ENCODE data around the gene GSTM5.
"Not testable (repeated sequence)": the region's sequence is repeated elsewhere in the genome, so short reads cannot be mapped to it uniquely, and the experiment has no call there.

Gene GSTM5

DNA sequence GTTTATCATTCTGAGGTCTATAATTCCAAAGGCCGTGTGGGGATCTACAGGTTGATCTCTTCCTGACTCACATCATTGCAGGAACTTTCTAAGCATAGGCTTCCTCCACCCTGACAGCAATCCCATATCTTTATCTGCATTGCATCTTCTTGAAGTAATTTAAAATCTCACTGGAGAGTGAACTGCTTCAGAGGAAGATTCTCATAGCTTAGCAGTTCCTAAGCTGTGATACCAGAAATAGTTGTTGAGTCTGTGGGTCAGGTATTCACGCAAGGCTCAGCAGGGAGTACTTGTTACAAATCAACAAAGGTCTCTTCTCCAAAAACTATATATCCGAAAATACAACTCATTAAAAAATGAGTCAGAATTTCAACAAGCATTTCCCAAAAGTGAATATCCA, 16.9 kb upstream of the GSTM5 start:
- not testable (repeated sequence) for DNase-seq (ENCODE audit: insufficient read length, low spot score); FAIRE-seq

DNA sequence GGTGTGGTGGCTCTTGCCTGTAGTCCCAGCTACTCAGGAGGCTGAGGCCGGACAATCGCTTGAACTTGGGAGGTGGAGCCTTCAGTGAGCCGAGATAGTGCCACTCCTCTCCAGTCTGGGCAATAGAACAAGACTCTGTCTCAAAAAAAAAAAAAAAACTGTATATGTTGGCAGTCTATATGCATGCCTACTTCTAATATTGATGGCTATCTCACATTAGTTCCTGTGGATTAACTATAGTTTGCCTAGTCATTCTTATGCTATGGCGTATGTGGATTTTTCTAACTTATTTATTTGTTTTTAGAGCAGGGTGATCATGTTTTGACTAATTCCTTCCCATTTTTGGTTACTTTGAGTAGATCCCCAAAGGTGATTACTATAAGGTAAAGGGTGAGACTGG, 15.0 kb upstream of the GSTM5 start:
- DNase-seq (ENCODE audit: insufficient read length, low spot score) (no peak), FAIRE-seq (no peak)

DNA sequence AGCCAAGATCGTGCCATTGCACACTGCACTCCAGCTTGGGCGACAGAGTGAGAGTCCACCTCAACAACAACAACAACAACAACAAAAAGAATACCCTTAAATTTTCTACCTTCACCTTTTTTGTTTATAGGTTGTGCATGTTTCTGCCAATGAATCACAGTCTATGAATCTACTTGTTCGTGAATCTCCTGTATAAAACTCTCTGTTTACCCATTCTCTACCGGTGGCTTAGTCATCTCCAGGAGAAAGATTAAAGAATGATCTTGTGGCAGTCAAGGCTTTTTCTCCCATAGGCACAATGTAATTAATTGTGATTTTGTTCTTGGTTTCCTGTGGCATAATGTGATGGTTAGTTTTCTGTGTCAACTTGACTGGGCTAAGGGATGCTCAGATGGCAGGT, 14.2 kb upstream of the GSTM5 start:
- FAIRE-seq; DNase-seq (ENCODE audit: insufficient read length, low spot score): not testable (repeated sequence)

DNA sequence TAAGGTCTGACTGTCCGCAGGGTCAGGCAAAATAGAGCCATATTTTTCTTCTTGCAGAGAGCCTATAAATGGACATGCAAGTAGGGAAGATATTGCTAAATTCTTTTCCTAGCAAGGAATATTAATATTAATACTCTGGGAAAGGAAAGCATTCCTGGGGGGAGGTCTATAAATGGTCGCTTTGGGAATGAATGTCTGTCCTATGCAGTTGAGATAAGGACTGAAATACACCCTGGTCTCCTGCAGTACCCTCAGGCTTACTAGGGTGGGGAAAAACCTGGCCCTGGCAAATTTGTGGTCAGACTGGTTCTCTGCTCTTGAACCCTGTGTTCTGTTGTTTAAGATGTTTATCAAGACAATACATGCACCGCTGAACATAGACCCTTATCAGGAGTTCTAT, 9.1 kb upstream of the GSTM5 start:
- FAIRE-seq; DNase-seq (ENCODE audit: insufficient read length, low spot score): not testable (repeated sequence)

DNA sequence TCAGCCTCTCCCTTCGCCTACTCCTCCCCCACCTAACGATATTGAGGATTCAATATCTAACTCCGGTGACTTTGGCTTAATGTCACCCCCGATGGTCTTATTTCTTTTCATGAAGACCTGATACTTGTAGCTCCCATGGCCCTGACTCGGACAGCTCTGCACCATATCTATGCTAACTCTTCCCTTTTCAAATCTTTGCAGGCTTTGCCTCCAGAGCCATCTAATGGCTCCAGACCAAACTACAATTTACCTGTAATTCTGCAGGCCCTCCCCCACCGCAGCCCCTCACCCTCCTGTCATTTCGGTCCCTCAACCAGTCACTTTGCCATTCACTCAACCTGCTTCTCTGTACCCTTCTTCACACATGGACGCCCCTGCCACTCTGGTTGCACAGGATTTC, 7.9 kb upstream of the GSTM5 start:
- FAIRE-seq (no peak), DNase-seq (ENCODE audit: insufficient read length, low spot score) (no peak)

DNA sequence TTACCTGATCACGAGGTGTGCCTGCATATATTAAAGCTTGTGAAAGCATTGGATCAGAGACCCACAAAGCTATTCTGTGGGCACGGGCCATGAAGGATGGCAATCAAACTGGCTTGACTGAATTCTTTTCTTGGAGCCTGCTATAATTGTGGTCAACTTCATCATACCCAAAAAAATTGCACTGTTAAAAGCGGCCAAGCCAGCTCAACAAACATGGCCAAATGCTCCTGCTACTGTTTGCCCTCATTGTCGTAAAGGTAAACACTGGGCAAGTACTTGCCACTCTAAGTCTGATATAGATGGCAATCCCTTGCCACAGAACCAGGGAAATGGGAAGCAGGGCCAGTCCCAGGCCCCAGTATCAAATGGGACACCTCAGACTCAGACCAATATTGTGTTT, 6.6 kb upstream of the GSTM5 start:
- DNase-seq (ENCODE audit: insufficient read length, low spot score) (no peak), FAIRE-seq (no peak)

DNA sequence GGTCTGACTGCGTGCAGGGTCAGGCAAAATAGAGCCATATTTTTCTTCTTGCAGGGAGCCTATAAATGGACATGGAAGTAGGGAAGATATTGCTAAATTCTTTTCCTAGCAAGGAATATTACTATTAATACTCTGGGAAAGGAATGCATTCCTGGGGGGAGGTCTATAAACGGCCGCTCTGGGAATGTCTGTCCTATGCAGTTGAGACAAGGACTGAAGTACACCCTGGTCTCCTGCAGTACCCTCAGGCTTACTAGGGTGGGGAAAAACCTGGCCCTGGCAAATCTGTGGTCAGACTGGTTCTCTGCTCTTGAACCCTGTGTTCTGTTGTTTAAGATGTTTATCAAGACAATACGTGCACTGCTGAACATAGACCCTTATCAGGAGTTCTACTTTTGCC, 3.1 kb upstream of the GSTM5 start:
- not testable (repeated sequence) for DNase-seq (ENCODE audit: insufficient read length, low spot score); FAIRE-seq

DNA sequence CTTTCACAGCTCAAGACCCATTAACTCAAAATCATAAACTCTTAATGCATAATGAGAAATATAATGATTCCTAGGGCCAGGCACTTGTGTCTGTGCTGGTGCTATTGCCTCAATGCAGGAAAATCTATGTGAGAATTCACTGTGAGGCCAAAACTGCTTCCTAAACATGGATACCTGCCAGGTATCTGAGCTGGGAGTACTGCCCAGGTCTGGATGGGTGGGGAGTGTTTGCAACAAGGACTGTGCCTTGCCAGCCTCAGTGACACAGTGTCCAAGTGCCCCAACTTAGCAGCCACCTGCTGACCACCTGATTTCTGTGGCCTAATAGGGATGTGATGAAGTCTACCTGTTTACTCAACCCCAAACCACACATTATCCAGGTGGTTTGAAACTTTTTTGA, 2.2 kb upstream of the GSTM5 start:
- DNase-seq (ENCODE audit: insufficient read length, low spot score); FAIRE-seq: not testable (repeated sequence)

DNA sequence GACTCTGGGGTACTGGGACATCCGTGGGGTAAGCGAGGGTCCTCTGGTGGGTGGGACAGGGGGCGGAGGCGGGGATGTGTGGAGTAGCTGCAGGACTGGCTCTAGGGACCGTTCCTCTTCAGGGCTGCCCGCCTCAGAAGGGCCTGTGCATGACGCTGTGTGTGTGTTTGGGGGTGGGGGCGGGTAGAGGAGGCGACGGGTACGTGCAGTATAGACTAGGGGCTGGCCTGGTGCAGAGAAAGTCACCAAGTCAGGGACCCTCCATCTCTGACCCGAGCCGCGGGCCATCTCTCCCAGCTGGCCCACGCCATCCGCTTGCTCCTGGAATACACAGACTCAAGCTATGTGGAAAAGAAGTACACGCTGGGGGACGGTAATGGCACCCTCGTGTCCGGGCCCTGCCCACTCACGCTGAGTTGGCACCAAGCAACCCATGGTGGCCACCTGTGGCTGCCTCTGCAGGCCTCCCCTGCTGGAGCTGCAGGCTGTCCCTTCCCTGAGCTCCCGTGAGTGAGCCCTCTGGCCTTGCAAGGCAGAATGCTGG, 342 bp downstream of the GSTM5 start:
- FAIRE-seq (no peak), DNase-seq (ENCODE audit: insufficient read length, low spot score) (no peak)

DNA sequence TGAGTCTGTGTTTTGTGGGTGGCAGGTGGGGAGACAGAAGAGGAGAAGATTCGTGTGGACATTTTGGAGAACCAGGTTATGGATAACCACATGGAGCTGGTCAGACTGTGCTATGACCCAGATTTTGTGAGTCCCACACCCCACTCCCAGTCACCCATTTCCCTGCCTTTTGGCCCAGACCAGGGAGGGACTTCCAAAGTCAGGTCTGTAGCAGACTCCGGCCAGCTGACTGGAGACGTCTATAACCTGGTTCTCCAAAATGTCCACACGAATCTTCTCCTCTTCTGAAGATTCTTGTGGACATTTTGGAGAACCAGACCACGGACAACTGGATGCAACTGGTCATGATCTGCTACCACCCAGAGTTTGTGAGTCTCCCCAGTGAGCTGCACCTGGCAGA, 1.6 kb downstream of the GSTM5 start:
- no peak for FAIRE-seq
- no peak for DNase-seq (ENCODE audit: insufficient read length, low spot score)

DNA sequence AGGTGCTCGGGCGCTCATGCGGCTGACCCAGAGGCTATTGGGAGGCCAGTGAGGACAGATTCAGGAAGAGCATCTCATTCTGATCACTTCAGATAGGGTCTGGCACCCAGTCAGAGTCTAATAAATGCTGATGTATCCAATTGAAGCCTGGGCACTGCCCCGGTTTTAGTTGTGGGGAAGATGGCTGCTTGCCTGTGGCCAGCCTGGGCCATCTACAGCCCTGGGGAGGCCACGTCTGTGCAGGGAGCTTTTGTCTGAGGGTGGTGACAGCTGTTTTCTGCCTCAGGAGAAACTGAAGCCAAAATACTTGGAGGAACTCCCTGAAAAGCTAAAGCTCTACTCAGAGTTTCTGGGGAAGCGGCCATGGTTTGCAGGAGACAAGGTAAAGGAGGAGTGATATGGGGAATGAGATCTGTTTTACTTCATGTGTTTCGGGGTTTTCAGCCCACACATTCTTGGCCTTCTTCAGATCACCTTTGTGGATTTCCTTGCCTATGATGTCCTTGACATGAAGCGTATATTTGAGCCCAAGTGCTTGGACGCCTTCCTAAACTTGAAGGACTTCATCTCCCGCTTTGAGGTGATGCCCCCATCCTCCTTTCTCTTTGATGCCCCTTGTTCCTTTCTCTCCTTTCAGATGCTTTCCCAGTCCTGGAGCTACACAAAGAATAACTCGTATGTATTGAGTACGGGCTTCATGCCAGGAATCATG, 2.8 kb downstream of the GSTM5 start:
- FAIRE-seq (no peak), DNase-seq (ENCODE audit: insufficient read length, low spot score) (no peak)

DNA sequence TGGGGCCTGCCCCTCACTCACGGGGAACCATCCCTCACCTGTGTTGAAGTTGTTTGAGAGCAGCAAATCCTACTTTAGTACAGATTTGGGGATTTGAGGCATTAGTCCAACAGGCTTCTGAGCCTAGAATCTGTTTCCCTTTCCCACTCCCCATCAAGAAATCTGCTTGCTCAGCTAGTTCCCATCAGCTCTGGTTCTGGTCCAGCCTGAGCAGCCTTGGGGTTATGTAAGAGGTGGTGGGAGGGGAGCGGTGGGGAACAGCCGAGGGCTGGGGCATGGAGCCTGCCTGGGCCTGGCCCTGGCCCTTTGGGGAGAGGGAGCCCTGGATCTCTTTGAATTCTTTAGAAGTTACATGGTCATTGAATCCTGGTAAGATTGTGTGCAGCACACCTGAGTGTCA, 4.1 kb downstream of the GSTM5 start:
- DNase-seq (ENCODE audit: insufficient read length, low spot score), result no peak
- no peak for FAIRE-seq

DNA sequence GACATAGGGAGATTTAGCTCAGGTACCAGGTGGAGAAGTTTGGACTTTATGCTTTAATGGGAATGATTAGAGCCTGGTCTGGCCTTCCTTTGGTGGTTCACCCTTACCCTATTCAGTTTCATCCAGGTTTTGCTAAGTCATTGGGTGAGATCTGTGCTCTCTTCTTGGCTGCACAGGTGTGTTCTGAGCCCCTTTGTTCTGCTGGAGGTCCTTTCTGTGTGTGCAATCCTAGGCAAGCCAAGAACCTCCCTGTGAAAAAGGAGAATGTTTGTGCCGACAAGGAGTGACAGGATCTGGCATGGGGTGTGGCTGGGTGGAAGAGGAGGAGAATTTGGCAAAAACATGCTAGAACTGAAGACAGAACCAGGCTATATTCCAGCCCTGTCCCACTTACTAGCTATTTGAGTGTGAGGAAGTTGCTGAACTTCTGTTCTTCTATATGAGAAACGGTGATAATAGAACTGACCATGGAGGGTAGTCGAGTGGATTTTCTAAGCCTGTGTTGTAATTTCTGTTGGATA, 4.6 kb downstream of the GSTM5 start:
- FAIRE-seq (no peak), DNase-seq (ENCODE audit: insufficient read length, low spot score) (no peak)

DNA sequence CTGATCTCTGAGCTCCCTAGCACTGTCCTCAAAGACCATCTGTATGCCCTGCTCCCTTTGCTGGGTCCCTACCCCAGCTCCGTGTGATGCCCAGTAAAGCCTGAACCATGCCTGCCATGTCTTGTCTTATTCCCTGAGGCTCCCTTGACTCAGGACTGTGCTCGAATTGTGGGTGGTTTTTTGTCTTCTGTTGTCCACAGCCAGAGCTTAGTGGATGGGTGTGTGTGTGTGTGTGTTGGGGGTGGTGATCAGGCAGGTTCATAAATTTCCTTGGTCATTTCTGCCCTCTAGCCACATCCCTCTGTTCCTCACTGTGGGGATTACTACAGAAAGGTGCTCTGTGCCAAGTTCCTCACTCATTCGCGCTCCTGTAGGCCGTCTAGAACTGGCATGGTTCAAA, 5.7 kb downstream of the GSTM5 start:
- no peak for DNase-seq (ENCODE audit: insufficient read length, low spot score)
- FAIRE-seq, result no peak

DNA sequence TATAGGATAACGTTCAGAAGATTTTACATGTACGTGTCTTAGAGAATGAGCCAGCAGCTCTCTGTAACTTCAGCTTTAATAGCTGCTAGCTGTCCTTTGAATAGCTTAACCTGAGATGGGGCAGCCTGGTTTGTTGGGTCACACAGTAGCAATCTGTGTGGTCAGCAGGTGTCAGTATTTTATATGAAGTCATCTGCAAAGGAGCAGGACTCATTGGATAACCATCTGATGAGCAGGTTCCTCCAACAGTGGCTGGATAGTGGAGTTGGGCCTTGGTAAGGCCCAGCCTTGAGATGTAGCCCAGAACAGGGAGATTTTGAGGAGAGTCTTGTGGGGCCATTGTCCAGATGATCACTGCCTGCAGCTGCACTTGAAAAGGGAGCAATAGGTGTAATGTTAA, 6.4 kb downstream of the GSTM5 start:
- DNase-seq (ENCODE audit: insufficient read length, low spot score) (peak; percentile 20), FAIRE-seq (no peak)

DNA sequence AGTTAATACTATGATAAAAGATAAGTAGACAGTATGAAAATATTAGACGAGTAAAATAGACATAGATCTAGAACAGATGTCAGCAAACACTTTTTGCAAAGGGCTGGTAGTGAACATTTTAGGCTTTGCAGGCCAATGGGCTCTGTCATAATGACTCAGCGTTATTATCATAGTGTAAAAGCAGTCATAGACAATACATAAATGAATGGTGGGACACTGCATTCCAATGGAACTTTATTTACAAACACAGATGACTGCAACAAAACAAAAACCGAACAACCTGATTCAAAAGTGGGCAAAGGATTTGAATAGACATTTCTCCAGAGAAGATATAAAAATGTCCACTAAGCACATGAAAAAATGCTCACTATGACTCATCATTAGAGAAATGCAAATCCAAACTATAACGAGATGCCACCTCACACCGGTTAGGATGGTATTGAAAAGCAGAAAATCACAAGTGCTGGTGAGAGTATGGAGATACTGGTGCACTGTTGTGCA, 7.3 kb downstream of the GSTM5 start:
- FAIRE-seq, result no peak
- DNase-seq (ENCODE audit: insufficient read length, low spot score), result no peak

DNA sequence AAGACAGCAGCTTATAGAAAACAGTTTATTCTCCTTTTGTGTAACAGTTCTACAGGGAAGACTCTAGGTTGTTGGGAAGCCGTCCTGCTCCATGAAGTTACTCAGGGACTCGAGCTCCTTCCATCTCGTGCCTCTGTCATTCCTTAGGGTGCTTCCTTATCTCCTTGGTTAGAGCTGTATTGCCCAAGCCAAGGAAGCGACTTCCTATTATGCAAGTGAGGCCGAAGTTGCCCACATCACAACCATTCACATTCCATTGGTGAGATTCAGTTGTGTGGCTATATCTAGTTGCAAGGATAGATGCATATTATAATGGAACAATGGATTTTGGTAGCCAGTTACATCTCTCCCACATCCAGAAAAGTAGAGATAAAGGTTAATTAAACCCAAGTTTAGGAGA, 9.0 kb downstream of the GSTM5 start:
- DNase-seq (ENCODE audit: insufficient read length, low spot score), result no peak
- no peak for FAIRE-seq

DNA sequence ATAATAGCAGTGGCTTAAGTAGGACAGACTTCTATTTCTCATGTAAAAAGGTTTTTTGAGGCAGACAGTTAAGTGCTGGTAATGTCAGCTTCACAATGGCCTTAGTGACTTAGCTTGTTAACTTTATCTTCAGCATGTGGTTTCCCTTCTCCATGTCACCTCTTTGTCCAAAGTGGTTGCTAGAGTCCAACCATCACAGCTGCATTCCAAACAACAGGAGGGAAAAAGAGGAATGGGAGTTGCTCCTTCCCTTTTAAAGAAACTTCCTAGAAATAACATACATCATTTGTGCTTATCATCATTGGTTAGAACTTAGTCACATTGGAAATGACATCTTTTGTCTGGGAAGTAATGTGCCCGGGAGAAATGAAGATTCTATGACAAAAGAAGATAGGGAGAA, 9.9 kb downstream of the GSTM5 start:
- DNase-seq (ENCODE audit: insufficient read length, low spot score), result no peak
- no peak for FAIRE-seq

DNA sequence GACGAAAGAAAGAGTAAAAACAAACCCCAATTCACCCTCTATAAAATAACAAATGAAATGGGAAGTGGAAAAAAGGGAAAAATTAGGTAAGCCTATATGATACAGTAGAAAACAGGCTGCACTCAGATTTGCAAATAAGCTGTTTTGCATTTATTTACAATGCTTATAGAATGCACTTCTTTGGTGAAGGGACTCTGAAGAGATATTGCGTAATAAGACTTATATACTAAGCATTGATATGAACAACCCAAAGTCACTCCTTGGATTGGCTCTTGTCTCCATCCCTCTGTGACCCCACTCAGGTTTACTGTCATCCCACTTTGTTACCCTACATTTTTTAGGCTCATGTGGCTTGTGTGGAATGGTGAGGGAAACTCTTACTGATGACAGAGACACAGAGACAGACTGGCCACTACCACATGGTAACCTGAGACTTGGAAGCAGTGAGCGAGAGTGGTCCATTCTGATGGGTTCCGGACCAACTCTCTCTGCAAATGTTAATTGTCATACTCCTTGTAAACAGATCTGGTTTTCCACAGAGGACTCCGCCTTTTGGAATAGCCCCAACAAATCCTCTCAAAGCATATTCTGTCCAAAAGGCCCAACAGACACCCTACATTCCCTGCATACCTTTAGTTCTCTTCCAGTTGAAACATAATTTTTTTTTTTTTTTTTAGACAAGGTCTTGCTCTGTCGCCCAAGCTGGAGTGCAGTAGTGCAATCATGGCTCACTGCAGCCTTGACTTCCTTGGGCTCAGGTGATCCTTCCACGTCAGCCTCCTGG, 11.0 kb downstream of the GSTM5 start:
- FAIRE-seq (no peak), DNase-seq (ENCODE audit: insufficient read length, low spot score) (no peak)

DNA sequence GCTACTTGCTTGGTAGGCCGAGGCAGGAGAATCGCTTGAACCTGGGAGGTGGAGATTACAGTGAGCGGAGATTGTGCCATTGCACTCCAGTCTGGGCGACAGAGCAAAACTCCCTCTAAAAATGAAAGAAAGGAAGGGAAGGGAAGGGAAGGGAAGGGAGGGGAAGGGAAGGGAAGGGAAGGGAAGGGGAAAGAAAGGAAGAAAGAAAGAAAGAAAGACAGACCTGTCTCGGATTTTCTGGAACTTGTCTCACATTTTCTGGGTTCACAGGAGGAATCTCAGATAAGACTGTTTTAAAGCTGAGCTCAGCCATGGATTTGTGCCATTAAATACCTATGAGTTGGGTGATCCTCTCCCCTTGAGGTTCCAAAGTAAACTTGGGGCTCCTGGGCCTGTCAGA, 12.9 kb downstream of the GSTM5 start:
- FAIRE-seq (no peak), DNase-seq (ENCODE audit: insufficient read length, low spot score) (no peak)

DNA sequence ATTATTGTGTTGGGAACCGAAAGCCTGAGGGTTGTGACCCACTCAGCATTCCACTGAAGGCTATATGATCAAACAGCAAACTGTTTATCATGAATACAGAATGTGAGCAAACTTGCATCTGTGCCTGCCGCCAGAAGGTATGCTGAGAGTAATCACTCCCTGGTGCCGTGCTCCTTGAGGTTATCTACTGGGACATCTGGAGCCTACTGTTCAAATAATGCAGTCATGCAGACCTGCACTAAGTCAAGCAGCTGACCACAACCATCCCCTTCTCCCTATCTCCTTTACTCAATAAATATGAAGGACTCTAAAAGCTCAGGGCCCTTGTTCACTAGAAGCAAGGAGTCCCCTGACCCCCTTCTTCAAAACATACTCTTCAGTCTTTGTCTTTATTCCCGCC, 13.5 kb downstream of the GSTM5 start:
- FAIRE-seq (no peak), DNase-seq (ENCODE audit: insufficient read length, low spot score) (no peak)

DNA sequence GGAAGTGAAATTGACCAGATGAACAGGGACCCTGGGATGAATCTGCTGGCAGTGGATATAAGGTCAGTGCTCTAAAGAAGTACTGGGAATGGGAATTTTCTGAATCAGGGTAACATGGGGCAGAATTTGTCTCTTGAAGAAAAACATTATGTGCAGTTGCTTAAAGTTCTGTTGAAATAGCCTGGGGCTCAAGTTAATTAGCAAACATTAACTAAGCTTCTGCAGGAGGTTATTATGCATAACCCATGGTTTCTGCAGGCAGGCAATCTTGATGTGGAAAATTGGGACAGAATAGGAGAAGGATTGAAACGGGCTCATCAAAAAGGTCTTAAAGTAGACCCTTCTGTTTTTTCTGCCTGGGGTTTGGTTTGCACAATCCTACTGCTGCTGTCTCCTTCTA, 14.0 kb downstream of the GSTM5 start:
- FAIRE-seq (no peak), DNase-seq (ENCODE audit: insufficient read length, low spot score) (no peak)

All from HTR-8/SVneo (cell line).